ENCODE measurements around the gene AKAP8. TPM values are rescaled to one million over a fixed set of nuclear protein-coding genes. Genes with fewer than 3 reads are reported as not detected.
"Not testable (repeated sequence)": the region's sequence is repeated elsewhere in the genome, so short reads cannot be mapped to it uniquely, and the experiment has no call there.

AKAP8 gene
- total and polyA plus RNA-seq, 4 donors = 10.1 to 29.1 (median 21.3) TPM

DNA sequence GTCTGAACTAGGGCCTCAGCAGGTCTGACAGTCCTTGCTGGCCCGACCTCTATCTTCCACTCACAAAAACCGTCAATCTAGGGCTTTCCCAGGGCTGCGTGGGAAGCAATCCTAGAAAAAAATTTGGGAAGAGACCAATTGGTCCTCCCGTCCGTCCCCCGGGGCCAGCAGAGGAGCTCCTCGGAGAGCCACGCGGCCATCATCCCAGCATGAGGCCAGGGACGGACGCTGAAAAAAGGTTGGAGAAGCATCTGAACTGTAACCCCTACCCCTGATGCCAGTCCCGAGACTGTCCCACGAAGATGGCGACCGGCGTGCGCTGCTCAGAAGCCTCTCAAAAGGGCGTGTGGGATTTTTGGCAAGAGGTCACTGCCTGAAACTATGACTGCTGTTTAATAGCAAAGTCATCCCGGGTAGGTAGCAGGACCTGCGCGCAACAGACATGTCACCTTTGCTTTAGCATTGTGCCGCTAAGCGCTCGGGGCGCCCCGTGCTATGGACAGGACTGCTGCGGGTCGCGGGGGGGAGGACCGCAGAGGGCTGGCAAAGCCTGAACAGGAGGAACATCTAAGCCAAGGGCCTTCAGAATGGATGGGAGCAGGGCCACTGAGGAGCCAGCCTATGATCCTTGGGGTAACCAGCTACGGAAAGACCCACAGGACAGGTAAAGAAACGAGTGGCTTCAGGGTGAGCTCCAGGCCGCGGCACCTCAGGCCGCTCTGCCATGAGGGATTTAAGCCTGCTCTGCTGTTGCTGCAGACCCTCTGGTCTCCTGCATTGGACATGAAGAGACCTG, 10.6 kb downstream of the AKAP8 start:
- Histone ChIP-seq H3K4me3 (ENCODE audit: low read depth, low read length) (no peak overlapping the region), H3K27me3 (ENCODE audit: control insufficient read depth, insufficient read depth, low read length) (no peaks in the 10 kb centered on the region), H3K36me3 (ENCODE audit: control insufficient read depth, insufficient read depth, low read length) (peaks cover 91% of the 10 kb centered on the region), H3K9me3 (ENCODE audit: control insufficient read depth, insufficient read depth, low read length) (no peaks in the 10 kb centered on the region), H3K4me1 (ENCODE audit: control insufficient read depth, insufficient read depth, low read length) (peaks cover 5% of the 10 kb centered on the region), H3K27ac (ENCODE audit: low read depth, low read length) (no peak overlapping the region)
- no peak for DNase-seq (ENCODE audit: low read depth in 4 of 6, low spot score in 6 of 6)
- 95% methylated on average over 34 of the region's 35 CpGs for WGBS (ENCODE audit: insufficient coverage)

- Histone ChIP-seq H3K4me1 (ENCODE audit: control insufficient read depth, insufficient read depth, low read length) (no peaks in the 10 kb centered on the region), H3K27me3 (ENCODE audit: control insufficient read depth, insufficient read depth, low read length) (no peaks in the 10 kb centered on the region), H3K27ac (ENCODE audit: low read depth, low read length) (no peak overlapping the region), H3K36me3 (ENCODE audit: control insufficient read depth, insufficient read depth, low read length) (peaks cover 83% of the 10 kb centered on the region), H3K4me3 (ENCODE audit: low read depth, low read length) (no peak overlapping the region), H3K9me3 (ENCODE audit: control insufficient read depth, insufficient read depth, low read length) (no peaks in the 10 kb centered on the region)
- WGBS (ENCODE audit: insufficient coverage) = 97% methylated on average over 24 of the region's 24 CpGs
- DNase-seq (ENCODE audit: low read depth in 4 of 6, low spot score in 6 of 6) = no peak
Measured at GRCh38 chr19:15368051-15368632, 11.4 kb downstream of the AKAP8 start.

GRCh38 chr19:15367439-15367838, 12.1 kb downstream of the AKAP8 start:
- no peak overlapping the region for H3K27ac ChIP-seq (ENCODE audit: low read depth, low read length)
- H3K9me3 ChIP-seq (ENCODE audit: control insufficient read depth, insufficient read depth, low read length) = no peaks in the 10 kb centered on the region
- DNase-seq (ENCODE audit: low read depth in 4 of 6, low spot score in 6 of 6) = no peak
- WGBS (ENCODE audit: insufficient coverage) = 100% methylated on average over 2 of the region's 3 CpGs
- no peaks in the 10 kb centered on the region for H3K27me3 ChIP-seq (ENCODE audit: control insufficient read depth, insufficient read depth, low read length)
- peaks cover 76% of the 10 kb centered on the region for H3K36me3 ChIP-seq (ENCODE audit: control insufficient read depth, insufficient read depth, low read length)
- no peaks in the 10 kb centered on the region for H3K4me1 ChIP-seq (ENCODE audit: control insufficient read depth, insufficient read depth, low read length)
- no peak overlapping the region for H3K4me3 ChIP-seq (ENCODE audit: low read depth, low read length)

DNA sequence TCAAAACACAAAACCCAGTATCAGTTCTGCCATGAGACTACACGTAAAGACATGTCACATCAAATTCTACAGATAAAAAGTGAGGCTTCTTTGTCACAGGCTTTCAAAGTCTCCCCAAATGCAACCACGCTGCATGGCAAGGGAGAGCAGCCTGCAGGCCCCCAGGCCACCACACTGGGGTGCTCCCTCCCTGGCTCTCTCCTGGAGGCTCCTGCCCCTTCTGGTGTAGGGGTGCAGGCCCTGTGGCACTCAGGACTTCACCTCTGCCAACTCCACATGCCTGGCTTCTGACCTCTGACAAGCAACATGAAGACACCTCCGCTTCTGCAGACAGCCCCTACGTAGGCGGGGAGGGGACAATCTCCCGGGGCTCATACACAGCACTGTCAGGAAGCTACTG, 14.3 kb downstream of the AKAP8 start:
- H3K27ac ChIP-seq (ENCODE audit: low read depth, low read length) = no peak overlapping the region
- WGBS (ENCODE audit: insufficient coverage) = 95% methylated on average over 6 of the region's 6 CpGs
- H3K4me1 ChIP-seq (ENCODE audit: control insufficient read depth, insufficient read depth, low read length) = no peaks in the 10 kb centered on the region
- H3K27me3 ChIP-seq (ENCODE audit: control insufficient read depth, insufficient read depth, low read length) = no peaks in the 10 kb centered on the region
- no peaks in the 10 kb centered on the region for H3K9me3 ChIP-seq (ENCODE audit: control insufficient read depth, insufficient read depth, low read length)
- H3K4me3 ChIP-seq (ENCODE audit: low read depth, low read length) = no peak overlapping the region
- DNase-seq (ENCODE audit: low read depth in 4 of 6, low spot score in 6 of 6) = no peak
- peaks cover 76% of the 10 kb centered on the region for H3K36me3 ChIP-seq (ENCODE audit: control insufficient read depth, insufficient read depth, low read length)

DNA sequence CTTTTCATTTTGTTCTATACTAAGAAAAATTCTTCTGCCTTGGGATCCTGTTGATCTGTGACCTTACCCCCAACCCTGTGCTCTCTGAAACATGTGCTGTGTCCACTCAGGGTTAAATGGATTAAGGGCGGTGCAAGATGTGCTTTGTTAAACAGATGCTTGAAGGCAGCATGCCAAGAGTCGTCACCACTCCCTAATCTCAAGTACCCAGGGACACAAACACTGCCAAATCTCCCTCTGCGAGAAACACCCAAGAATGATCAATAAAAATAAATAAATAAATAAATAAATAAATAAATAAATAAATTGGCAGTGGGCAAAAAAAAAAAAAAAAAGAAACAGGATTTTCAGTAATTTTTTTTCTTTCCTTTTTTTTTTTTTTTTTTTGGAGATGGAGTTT, 15.8 kb downstream of the AKAP8 start:
- not testable (repeated sequence) for H3K4me3 ChIP-seq (ENCODE audit: low read depth, low read length); H3K27me3 ChIP-seq (ENCODE audit: control insufficient read depth, insufficient read depth, low read length); H3K27ac ChIP-seq (ENCODE audit: low read depth, low read length); H3K4me1 ChIP-seq (ENCODE audit: control insufficient read depth, insufficient read depth, low read length); H3K9me3 ChIP-seq (ENCODE audit: control insufficient read depth, insufficient read depth, low read length); DNase-seq (ENCODE audit: low read depth in 4 of 6, low spot score in 6 of 6)
- WGBS (ENCODE audit: insufficient coverage) = no CpG with 5 or more reads among the region's 3 CpGs
- peaks cover 72% of the 10 kb centered on the region for H3K36me3 ChIP-seq (ENCODE audit: control insufficient read depth, insufficient read depth, low read length)

DNA sequence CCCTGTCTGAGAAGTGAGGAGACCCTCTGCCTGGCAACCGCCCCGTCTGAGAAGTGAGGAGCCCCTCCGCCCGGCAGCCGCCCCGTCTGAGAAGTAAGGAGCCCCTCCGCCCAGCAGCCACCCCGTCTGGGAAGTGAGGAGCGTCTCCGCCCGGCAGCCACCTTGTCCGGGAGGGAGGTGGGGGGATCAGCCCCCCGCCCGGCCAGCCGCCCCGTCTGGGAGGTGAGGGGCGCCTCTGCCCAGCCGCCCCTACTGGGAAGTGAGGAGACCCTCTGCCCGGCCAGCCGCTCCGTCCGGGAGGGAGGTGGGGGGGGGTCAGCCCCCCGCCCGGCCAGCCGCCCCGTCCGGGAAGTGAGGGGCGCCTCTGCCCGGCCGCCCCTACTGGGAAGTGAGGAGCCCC, 16.5 kb downstream of the AKAP8 start:
- not testable (repeated sequence) for DNase-seq (ENCODE audit: low read depth in 4 of 6, low spot score in 6 of 6); H3K27ac ChIP-seq (ENCODE audit: low read depth, low read length); H3K9me3 ChIP-seq (ENCODE audit: control insufficient read depth, insufficient read depth, low read length); H3K4me1 ChIP-seq (ENCODE audit: control insufficient read depth, insufficient read depth, low read length); H3K4me3 ChIP-seq (ENCODE audit: low read depth, low read length); H3K27me3 ChIP-seq (ENCODE audit: control insufficient read depth, insufficient read depth, low read length)
- peaks cover 72% of the 10 kb centered on the region for H3K36me3 ChIP-seq (ENCODE audit: control insufficient read depth, insufficient read depth, low read length)
- WGBS (ENCODE audit: insufficient coverage) = 95% methylated on average over 4 of the region's 30 CpGs

GRCh38 chr19:15360015-15360414, 19.6 kb downstream of the AKAP8 start:
- H3K4me1 ChIP-seq (ENCODE audit: control insufficient read depth, insufficient read depth, low read length); DNase-seq (ENCODE audit: low read depth in 4 of 6, low spot score in 6 of 6); H3K27me3 ChIP-seq (ENCODE audit: control insufficient read depth, insufficient read depth, low read length); H3K4me3 ChIP-seq (ENCODE audit: low read depth, low read length); H3K9me3 ChIP-seq (ENCODE audit: control insufficient read depth, insufficient read depth, low read length); H3K27ac ChIP-seq (ENCODE audit: low read depth, low read length): not testable (repeated sequence)
- peaks cover 77% of the 10 kb centered on the region for H3K36me3 ChIP-seq (ENCODE audit: control insufficient read depth, insufficient read depth, low read length)
- 100% methylated on average over 1 of the region's 4 CpGs for WGBS (ENCODE audit: insufficient coverage)

GRCh38 chr19:15358918-15359317, 20.7 kb downstream of the AKAP8 start:
- Histone ChIP-seq H3K4me3 (ENCODE audit: low read depth, low read length) (no peak overlapping the region), H3K27me3 (ENCODE audit: control insufficient read depth, insufficient read depth, low read length) (no peaks in the 10 kb centered on the region), H3K27ac (ENCODE audit: low read depth, low read length) (no peak overlapping the region), H3K9me3 (ENCODE audit: control insufficient read depth, insufficient read depth, low read length) (no peaks in the 10 kb centered on the region), H3K4me1 (ENCODE audit: control insufficient read depth, insufficient read depth, low read length) (no peaks in the 10 kb centered on the region), H3K36me3 (ENCODE audit: control insufficient read depth, insufficient read depth, low read length) (peaks cover 80% of the 10 kb centered on the region)
- DNase-seq (ENCODE audit: low read depth in 4 of 6, low spot score in 6 of 6) = no peak
- 92% methylated on average over 2 of the region's 3 CpGs for WGBS (ENCODE audit: insufficient coverage)

- H3K27ac ChIP-seq (ENCODE audit: low read depth, low read length) = no peak overlapping the region
Measured at GRCh38 chr19:15357906-15358305, 21.7 kb downstream of the AKAP8 start.

More at GRCh38 chr19:15357906-15358305, 21.7 kb downstream of the AKAP8 start:
- DNase-seq (ENCODE audit: low read depth in 4 of 6, low spot score in 6 of 6) = no peak
- Histone ChIP-seq H3K27me3 (ENCODE audit: control insufficient read depth, insufficient read depth, low read length) (no peaks in the 10 kb centered on the region), H3K4me3 (ENCODE audit: low read depth, low read length) (no peak overlapping the region), H3K36me3 (ENCODE audit: control insufficient read depth, insufficient read depth, low read length) (peaks cover 85% of the 10 kb centered on the region), H3K9me3 (ENCODE audit: control insufficient read depth, insufficient read depth, low read length) (no peaks in the 10 kb centered on the region), H3K4me1 (ENCODE audit: control insufficient read depth, insufficient read depth, low read length) (no peaks in the 10 kb centered on the region)
- 100% methylated on average over 1 of the region's 4 CpGs for WGBS (ENCODE audit: insufficient coverage)
